ENCODE results near the gene DOCK2. TPM values are rescaled to one million over a fixed set of nuclear protein-coding genes. Genes with fewer than 3 reads are reported as not detected.
"Not testable (repeated sequence)": the region's sequence is repeated elsewhere in the genome, so short reads cannot be mapped to it uniquely, and the experiment has no call there.

Gene DOCK2
- total RNA-seq, 2 donors from 2014 or later = 32.1 to 40.3 TPM

DNA sequence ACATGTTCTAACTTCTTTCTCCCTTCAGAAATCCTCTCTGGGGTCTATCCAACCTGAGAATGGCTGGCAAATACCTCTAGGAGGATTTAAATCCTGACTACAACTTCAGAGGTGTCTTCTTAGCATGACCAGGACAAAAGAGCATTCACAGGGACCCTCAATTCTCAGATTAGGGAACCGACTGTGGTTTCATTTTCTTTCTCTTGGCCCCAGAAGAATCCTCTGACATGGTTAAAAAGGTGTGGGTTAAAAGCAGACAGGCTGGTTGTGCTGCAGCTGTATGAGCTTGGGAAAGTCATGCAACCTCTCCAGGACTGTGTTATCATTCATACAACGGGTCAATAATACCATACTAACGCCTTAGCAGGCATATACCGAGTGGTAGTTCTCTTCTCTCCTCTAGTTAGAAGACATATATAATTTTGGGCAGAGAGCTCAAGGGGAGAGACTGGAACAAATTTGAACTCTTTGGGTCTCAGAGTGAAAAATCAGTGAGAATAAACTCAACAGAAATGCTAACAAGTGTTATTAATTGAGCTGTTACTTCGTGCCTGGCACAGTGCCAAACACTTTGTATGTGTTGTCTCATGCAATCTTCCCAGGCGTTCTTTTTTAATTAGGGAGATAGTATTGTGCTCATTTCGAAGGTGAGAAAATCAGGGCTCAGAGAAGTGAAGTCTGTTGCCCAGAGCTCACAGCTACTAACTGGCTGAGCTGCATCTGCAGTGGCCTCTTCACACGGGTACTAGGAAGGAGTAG lies 308.0 kb downstream of the DOCK2 start:
- H3K36me3 ChIP-seq = no peaks in the 10 kb centered on the region
- ATAC-seq (ENCODE audit: insufficient number of reproducible peaks, low FRiP score, low read depth) = no peak
- no peak for DNase-seq (ENCODE audit: low spot score)
- H3K4me3 ChIP-seq = no peak overlapping the region
- H3K9me3 ChIP-seq = no peaks in the 10 kb centered on the region
- H3K27me3 ChIP-seq (replicated peaks; ENCODE audit: insufficient read depth) = no peaks in the 10 kb centered on the region
- TF ChIP-seq, protein P1, sequence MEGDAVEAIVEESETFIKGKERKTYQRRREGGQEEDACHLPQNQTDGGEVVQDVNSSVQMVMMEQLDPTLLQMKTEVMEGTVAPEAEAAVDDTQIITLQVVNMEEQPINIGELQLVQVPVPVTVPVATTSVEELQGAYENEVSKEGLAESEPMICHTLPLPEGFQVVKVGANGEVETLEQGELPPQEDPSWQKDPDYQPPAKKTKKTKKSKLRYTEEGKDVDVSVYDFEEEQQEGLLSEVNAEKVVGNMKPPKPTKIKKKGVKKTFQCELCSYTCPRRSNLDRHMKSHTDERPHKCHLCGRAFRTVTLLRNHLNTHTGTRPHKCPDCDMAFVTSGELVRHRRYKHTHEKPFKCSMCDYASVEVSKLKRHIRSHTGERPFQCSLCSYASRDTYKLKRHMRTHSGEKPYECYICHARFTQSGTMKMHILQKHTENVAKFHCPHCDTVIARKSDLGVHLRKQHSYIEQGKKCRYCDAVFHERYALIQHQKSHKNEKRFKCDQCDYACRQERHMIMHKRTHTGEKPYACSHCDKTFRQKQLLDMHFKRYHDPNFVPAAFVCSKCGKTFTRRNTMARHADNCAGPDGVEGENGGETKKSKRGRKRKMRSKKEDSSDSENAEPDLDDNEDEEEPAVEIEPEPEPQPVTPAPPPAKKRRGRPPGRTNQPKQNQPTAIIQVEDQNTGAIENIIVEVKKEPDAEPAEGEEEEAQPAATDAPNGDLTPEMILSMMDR (IDR thresholded peaks at IDR 0.05) = no peak
- no peak overlapping the region for H3K27ac ChIP-seq
- H3K4me1 ChIP-seq (ENCODE audit: control insufficient read depth in 1 of 2, low read depth in 2 of 2) = no peaks in the 10 kb centered on the region

DNA sequence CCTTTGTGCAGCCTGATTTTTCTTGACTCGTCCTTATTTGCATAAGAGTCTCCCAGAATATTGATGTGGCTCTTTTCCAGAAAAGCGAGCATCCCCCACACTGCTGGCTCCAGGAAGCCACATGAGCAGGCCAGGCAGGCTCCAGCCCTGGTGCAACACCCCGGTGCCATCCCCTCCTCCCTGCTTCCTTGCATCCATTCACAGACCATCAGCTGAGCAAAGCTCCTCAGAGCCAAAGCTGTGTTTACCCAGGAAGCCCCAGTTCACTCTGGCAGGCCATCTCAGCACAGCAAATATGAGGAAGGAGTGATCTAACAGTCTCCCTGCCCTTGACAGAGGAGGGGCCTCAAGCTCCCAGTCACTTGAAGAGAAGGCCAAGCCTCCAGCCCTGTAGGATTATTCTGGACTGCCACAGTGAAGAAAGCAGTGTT lies 308.8 kb downstream of the DOCK2 start:
- ATAC-seq (ENCODE audit: insufficient number of reproducible peaks, low FRiP score, low read depth) (no peak), DNase-seq (ENCODE audit: low spot score) (no peak)
- Histone ChIP-seq H3K9me3 (no peaks in the 10 kb centered on the region), H3K4me3 (no peak overlapping the region), H3K36me3 (no peaks in the 10 kb centered on the region), H3K4me1 (ENCODE audit: control insufficient read depth in 1 of 2, low read depth in 2 of 2) (no peaks in the 10 kb centered on the region), H3K27me3 (replicated peaks; ENCODE audit: insufficient read depth) (no peaks in the 10 kb centered on the region), H3K27ac (no peak overlapping the region)
- TF ChIP-seq, protein P1 (IDR thresholded peaks at IDR 0.05) = no peak

DNA sequence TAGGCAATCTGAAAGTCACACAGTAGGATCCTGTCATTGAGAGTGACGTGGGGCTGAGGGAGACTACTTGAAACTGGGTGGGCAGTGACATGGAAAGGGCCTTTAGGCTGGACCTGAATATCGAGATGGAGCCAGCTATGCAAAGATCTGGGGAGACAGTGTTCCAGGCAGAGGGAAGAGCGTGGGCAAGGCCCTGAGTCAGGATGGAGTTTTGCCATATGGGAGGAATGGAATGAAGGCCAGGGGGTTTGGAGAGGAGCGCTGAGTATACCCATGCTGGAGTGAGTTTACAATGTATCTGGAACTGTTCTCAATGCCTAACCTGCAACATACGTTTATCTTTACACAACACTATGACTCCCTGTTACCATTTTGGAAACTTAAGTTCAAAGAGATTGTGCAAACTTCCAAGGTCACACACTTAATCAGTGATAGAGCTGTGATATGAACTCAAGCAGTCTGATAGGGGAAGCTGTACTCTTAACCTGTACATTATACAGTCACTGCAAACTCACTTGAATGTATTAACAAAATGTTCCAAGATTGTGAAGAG lies 309.7 kb downstream of the DOCK2 start:
- Histone ChIP-seq H3K4me1 (ENCODE audit: control insufficient read depth in 1 of 2, low read depth in 2 of 2) (no peaks in the 10 kb centered on the region), H3K27ac (no peak overlapping the region), H3K27me3 (replicated peaks; ENCODE audit: insufficient read depth) (no peaks in the 10 kb centered on the region), H3K36me3 (no peaks in the 10 kb centered on the region), H3K9me3 (no peaks in the 10 kb centered on the region), H3K4me3 (no peak overlapping the region)
- ATAC-seq (ENCODE audit: insufficient number of reproducible peaks, low FRiP score, low read depth) = no peak
- TF ChIP-seq, protein P1 (IDR thresholded peaks at IDR 0.05) = no peak
- no peak for DNase-seq (ENCODE audit: low spot score)

DNA sequence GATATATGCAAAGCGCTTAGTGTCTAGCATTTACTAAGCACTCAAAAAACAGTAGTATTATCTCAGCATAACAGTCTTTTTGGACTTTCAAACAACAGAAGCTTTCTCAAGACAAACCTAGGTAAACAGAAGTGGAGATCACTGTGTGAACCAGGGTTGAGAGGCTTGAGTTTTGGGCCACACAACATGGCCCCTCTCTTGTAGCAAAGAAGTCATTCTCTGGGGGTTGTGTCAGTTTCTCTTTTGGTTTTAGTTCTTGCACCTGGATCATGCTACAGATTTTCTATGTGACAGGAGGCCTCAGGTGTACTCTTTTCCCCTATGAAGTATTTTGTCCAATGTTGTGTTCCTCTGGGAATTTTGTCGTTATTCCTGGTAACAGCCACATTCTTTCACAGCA lies 313.3 kb downstream of the DOCK2 start:
- Histone ChIP-seq H3K27me3 (replicated peaks; ENCODE audit: insufficient read depth) (no peaks in the 10 kb centered on the region), H3K36me3 (no peaks in the 10 kb centered on the region), H3K4me1 (ENCODE audit: control insufficient read depth in 1 of 2, low read depth in 2 of 2) (no peaks in the 10 kb centered on the region), H3K27ac (no peak overlapping the region), H3K9me3 (no peaks in the 10 kb centered on the region), H3K4me3 (no peak overlapping the region)
- DNase-seq (ENCODE audit: low spot score) (no peak), ATAC-seq (ENCODE audit: insufficient number of reproducible peaks, low FRiP score, low read depth) (no peak)
- TF ChIP-seq, protein P1 (IDR thresholded peaks at IDR 0.05) = no peak

DNA sequence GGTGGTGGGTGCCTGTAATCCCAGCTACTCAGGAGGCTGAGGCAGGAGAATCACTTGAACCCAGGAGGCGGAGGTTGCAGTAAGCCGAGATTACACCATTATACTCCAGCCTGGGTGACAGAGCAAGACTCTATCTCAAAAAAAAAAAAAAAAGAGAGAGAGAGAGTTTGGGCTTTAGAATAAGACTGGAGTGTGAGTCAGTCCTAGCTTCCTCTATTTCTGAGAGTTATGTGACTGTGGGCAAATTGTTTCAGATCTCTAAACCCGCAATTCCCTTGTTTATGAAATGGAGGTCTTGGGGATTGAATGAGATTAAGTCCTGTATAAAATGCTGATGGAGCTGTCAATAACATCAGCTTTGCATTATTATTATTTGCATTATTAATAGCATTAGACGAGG lies 316.1 kb downstream of the DOCK2 start:
- ATAC-seq (ENCODE audit: insufficient number of reproducible peaks, low FRiP score, low read depth); H3K9me3 ChIP-seq: not testable (repeated sequence)

More for the DNA sequence above, 316.1 kb downstream of the DOCK2 start:
- H3K27ac ChIP-seq; DNase-seq (ENCODE audit: low spot score); H3K36me3 ChIP-seq; H3K4me3 ChIP-seq; H3K27me3 ChIP-seq (replicated peaks; ENCODE audit: insufficient read depth); H3K4me1 ChIP-seq (ENCODE audit: control insufficient read depth in 1 of 2, low read depth in 2 of 2): not testable (repeated sequence)
